Mammary epithelial cell (primary cell): Measurements from ENCODE around the gene LIN9.
A peak's percentile ranks its signal among the peaks of the same experiment; 100 is the strongest.

Experiments
- EZH2 ChIP-seq: IDR thresholded peaks from 2 replicates; pipeline ENCODE4 v1.6.1; 2012; ENCODE audit warnings: low read length, inconsistent platforms, borderline replicate concordance
- TF ChIP-seq, protein P1 (sequence below), 2 donors: IDR thresholded peaks in 1 of 2; conservative IDR thresholded peaks in 1 of 2; 2 replicates each; pipeline ENCODE4 v1.5.1; 2011 to 2012; ENCODE audit warnings: inconsistent platforms in 2 of 2, low read length in 2 of 2, mild to moderate bottlenecking in 2 of 2, control low read depth in 1 of 2, low read depth in 1 of 2; ENCODE audit not compliant: insufficient read depth in 1 of 2; ENCODE audit errors: extremely low read depth in 1 of 2

GRCh38 chr1:226309398-226310244 lies 657 bp upstream of the LIN9 start:
- TF ChIP-seq, protein P1, sequence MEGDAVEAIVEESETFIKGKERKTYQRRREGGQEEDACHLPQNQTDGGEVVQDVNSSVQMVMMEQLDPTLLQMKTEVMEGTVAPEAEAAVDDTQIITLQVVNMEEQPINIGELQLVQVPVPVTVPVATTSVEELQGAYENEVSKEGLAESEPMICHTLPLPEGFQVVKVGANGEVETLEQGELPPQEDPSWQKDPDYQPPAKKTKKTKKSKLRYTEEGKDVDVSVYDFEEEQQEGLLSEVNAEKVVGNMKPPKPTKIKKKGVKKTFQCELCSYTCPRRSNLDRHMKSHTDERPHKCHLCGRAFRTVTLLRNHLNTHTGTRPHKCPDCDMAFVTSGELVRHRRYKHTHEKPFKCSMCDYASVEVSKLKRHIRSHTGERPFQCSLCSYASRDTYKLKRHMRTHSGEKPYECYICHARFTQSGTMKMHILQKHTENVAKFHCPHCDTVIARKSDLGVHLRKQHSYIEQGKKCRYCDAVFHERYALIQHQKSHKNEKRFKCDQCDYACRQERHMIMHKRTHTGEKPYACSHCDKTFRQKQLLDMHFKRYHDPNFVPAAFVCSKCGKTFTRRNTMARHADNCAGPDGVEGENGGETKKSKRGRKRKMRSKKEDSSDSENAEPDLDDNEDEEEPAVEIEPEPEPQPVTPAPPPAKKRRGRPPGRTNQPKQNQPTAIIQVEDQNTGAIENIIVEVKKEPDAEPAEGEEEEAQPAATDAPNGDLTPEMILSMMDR (conservative IDR thresholded peaks at IDR 0.05 in 1 of 2, IDR thresholded peaks at IDR 0.05 in 1 of 2; ENCODE audit: extremely low read depth in 1 of 2, insufficient read depth in 1 of 2, low read depth in 1 of 2, low read length in 2 of 2): peak in 1 of 2 donors; percentile 22
- no peak for TF ChIP-seq EZH2
